Progenitor cell of endocrine pancreas (in vitro differentiated cells): ENCODE results near the gene RAB3C. TPM values are rescaled to one million over a fixed set of nuclear protein-coding genes. Genes with fewer than 3 reads are reported as not detected.

Experiments used
- DNase-seq: peaks from one replicate; pipeline ENCODE4 v3.0.0; 2021; ENCODE audit warnings: low spot score; ENCODE audit not compliant: unreplicated experiment
- H3K27ac Mint-ChIP-seq: 2 replicates; pipeline ENCODE4 v1.8.0; 2021; ENCODE audit warnings: mild to moderate bottlenecking, moderate library complexity, mixed read lengths
- H3K27me3 Mint-ChIP-seq: 2 replicates; pipeline ENCODE4 v1.8.0; 2021; ENCODE audit warnings: mixed read lengths
- H3K36me3 Mint-ChIP-seq: 2 replicates; pipeline ENCODE4 v1.8.0; 2022; ENCODE audit warnings: mixed read lengths; ENCODE audit not compliant: insufficient read depth
- H3K4me1 Mint-ChIP-seq: 2 replicates; pipeline ENCODE4 v1.8.0; 2021; ENCODE audit warnings: low read depth, mixed read lengths
- H3K4me3 Mint-ChIP-seq: 2 replicates; pipeline ENCODE4 v1.8.0; 2021; ENCODE audit warnings: low read depth, mild to moderate bottlenecking, moderate library complexity, mixed read lengths
- H3K9me3 Mint-ChIP-seq: 2 replicates; pipeline ENCODE4 v1.8.0; 2021; ENCODE audit warnings: low read depth, mixed read lengths
- total RNA-seq: library from RNA; stranded (reverse); gene quantifications from 2 replicates; pipeline ENCODE4 v1.2.1, GENCODE V29; 2021
- TF ChIP-seq, protein P1 (sequence below): fragments of 200-600 bp; sonication (generic); IDR thresholded peaks from one replicate; pipeline ENCODE4 v1.5.0; 2021; ENCODE audit warnings: antibody characterized with exemption, mild to moderate bottlenecking; ENCODE audit not compliant: unreplicated experiment

The RAB3C gene
- total RNA-seq, 1 donor from 2014 or later = 25.2 TPM

DNA sequence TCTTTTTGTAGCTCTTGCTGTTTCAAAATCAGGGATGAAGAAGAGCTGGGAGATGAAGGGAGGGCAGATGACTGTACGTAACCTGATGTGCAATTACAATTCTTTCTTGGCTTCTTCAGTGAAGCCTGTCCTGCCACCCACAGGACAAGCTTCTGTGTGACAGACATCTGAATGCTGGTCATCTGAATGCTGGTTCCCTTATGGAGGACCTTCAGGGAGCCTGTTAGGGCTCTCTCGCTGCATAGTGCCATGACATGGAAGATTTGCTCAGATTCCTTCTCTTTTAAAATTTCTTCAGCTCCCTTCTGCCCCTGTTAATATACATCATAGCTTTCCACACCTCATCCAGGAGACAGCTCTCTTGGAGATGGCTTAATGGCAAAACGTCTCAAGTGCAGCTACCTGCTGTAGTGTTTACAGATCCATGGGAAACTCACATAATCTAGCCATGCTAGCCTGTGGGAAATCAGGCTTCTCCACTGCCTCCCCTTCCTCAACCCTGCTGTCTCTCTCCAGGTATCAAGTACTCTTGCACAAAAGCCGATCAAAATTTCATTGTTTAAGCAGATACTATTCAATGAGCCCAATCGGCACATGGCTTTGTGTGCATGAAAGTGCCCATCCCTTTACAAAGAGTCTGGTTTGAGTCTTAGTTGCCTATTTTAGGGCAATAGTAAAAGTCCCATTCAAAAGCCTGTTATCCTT is 134.6 kb downstream of the RAB3C start:
- Mint-ChIP-seq H3K9me3 (peaks cover 7% of the 10 kb centered on the region), H3K27ac (no peak overlapping the region), H3K27me3 (no peaks in the 10 kb centered on the region), H3K4me3 (no peak overlapping the region), H3K4me1 (no peaks in the 10 kb centered on the region), H3K36me3 (peaks cover 5% of the 10 kb centered on the region)
- TF ChIP-seq, protein P1, sequence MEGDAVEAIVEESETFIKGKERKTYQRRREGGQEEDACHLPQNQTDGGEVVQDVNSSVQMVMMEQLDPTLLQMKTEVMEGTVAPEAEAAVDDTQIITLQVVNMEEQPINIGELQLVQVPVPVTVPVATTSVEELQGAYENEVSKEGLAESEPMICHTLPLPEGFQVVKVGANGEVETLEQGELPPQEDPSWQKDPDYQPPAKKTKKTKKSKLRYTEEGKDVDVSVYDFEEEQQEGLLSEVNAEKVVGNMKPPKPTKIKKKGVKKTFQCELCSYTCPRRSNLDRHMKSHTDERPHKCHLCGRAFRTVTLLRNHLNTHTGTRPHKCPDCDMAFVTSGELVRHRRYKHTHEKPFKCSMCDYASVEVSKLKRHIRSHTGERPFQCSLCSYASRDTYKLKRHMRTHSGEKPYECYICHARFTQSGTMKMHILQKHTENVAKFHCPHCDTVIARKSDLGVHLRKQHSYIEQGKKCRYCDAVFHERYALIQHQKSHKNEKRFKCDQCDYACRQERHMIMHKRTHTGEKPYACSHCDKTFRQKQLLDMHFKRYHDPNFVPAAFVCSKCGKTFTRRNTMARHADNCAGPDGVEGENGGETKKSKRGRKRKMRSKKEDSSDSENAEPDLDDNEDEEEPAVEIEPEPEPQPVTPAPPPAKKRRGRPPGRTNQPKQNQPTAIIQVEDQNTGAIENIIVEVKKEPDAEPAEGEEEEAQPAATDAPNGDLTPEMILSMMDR = no peak
- DNase-seq = no peak

DNA sequence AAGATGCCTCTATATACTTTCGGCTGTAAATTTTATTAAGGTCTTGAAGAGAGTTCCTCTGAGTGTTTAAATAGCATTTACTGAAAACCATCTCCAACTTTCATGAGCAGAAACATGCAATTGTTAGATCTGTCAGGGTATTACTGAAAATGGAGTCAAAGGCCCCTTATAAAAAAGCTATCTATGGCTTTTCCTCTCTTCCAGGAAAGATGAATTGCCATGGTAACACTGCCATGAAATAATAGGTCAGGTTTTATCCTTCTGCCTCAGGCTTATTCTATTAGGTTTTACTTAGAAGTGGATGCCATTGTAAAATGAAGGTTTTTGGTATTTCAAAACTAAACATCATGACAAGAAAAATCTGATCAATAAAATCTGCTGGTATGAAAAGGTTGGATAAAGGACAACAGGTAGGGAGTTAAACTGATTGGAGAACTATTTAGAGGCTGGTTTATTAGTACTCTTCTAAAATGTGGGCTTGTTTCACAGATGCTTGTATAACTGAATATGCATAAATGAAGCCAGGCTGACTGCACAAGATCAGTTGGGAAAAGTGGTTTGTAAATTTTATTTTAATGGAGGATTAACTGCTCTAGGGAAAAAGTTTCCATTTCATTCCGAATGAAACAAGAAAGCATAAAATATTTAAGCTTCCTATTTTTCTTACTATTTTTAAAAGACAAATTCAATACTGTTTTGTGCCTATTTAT is 135.5 kb downstream of the RAB3C start:
- TF ChIP-seq, protein P1 = no peak
- H3K36me3 Mint-ChIP-seq = peaks cover 5% of the 10 kb centered on the region
- H3K4me3 Mint-ChIP-seq = no peak overlapping the region
- peaks cover 7% of the 10 kb centered on the region for H3K9me3 Mint-ChIP-seq
- DNase-seq = no peak
- H3K27ac Mint-ChIP-seq = no peak overlapping the region
- no peaks in the 10 kb centered on the region for H3K4me1 Mint-ChIP-seq
- H3K27me3 Mint-ChIP-seq = no peaks in the 10 kb centered on the region

DNA sequence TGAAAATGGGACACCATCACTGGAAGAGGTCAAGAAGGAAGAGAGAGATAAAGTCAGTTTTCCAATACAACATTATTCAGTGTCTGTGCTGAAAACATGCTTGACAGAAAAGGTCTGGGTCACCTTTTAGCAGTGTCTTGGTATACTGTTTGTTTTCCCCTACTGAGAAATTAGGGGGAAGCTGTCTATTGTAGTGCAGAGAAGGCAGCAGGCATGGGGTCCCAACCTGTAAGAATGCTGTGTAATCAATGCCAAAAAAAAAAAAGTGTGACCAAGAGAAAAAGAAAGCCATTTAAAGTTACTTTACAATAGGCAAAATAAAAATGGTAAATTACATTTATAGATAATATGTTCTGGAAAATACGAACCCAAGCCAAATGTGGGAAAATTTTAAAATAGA is 139.3 kb downstream of the RAB3C start:
- Mint-ChIP-seq H3K36me3 (peaks cover 2% of the 10 kb centered on the region), H3K4me1 (no peaks in the 10 kb centered on the region), H3K9me3 (no peaks in the 10 kb centered on the region), H3K27me3 (no peaks in the 10 kb centered on the region), H3K4me3 (no peak overlapping the region), H3K27ac (no peak overlapping the region)
- no peak for DNase-seq
- TF ChIP-seq, protein P1 = no peak

DNA sequence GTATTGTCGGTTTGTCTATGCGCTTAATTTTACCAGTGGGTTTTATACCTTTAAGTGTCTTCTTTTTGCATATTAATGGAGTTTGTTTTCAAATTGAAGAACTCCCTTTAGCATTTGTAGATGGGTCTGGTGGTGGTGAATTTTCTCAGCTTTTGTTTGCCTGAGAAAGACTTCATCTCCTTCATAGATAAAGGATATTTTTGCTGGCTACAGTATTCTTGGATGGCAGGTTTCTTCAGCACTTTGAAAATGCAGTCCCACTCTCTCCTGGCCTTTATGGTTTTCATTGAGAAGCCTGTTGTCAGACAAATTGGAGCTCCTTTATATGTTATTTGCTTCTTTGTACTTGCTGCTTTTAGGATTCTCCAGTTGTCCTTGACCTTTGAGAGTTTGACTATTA is 142.1 kb downstream of the RAB3C start:
- H3K27ac Mint-ChIP-seq = no peak overlapping the region
- H3K9me3 Mint-ChIP-seq = no peaks in the 10 kb centered on the region
- no peaks in the 10 kb centered on the region for H3K4me1 Mint-ChIP-seq
- H3K36me3 Mint-ChIP-seq = peaks cover 5% of the 10 kb centered on the region
- TF ChIP-seq, protein P1 = no peak
- no peak overlapping the region for H3K4me3 Mint-ChIP-seq
- DNase-seq = no peak
- no peaks in the 10 kb centered on the region for H3K27me3 Mint-ChIP-seq

DNA sequence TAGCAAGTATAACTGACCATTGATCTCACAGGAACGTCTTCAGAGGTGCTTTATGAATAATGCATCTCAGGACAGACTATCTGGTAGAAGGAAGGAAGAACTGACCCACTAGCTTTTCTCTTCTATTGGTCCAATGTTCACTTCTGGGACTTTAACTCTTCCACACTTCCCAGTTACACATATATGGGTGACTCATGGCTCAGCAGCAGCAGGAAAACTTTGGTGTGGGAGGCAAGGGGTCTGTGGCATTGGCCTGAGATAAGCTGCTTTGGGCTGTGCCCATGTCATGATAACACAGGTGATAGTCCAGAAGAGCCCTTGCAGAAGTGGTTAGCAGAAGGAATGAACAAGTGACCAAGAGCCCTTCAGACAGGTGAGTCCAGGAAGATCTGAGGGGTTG is 148.8 kb downstream of the RAB3C start:
- Mint-ChIP-seq H3K4me3 (no peak overlapping the region), H3K27ac (no peak overlapping the region), H3K27me3 (no peaks in the 10 kb centered on the region), H3K36me3 (peaks cover 4% of the 10 kb centered on the region), H3K9me3 (peaks cover 4% of the 10 kb centered on the region), H3K4me1 (peaks cover 16% of the 10 kb centered on the region)
- DNase-seq = no peak
- TF ChIP-seq, protein P1 = no peak
